H1 (cell line): ENCODE measurements around the gene PSMB5. TPM values are rescaled to one million over a fixed set of nuclear protein-coding genes. Genes with fewer than 3 reads are reported as not detected.

Experiments used
- CTCF ChIA-PET: fragments of 300-600 bp; sonication (Branson Sonifier 250); formaldehyde crosslinking; loops from one replicate; lab custom pipeline; 2021; ENCODE audit not compliant: partially characterized antibody; lab: Charles Lee
- POLR2A ChIA-PET: fragments of 300-600 bp; sonication (Branson Sonifier 250); formaldehyde crosslinking; loops from one replicate; lab custom pipeline; 2021; ENCODE audit warnings: inconsistent platforms; ENCODE audit not compliant: partially characterized antibody; lab: Charles Lee
- DNase-seq, 2 experiments: peaks; one replicate each; pipeline versions ENCODE4 v3.0.0 to v3.0.0-alpha.2; 2010 to 2022; ENCODE audit warnings: low spot score in 2 of 2, low read depth in 1 of 2, mixed read lengths in 1 of 2
- FAIRE-seq: peaks from 2 replicates; lab custom pipeline; 2011; peaks lifted over from hg19 to GRCh38; lab: Jason Lieb, UNC
- H2AFZ ChIP-seq: 2 replicates; pipeline ENCODE4 v1.8.1; 2012; ENCODE audit warnings: low read length, inconsistent platforms
- H2AK5ac ChIP-seq: 2 replicates; pipeline ENCODE4 v1.6.1; 2013; ENCODE audit warnings: low read depth, low read length
- H2BK120ac ChIP-seq: replicated peaks from 2 replicates; pipeline ENCODE3; 2013; ENCODE audit warnings: low read depth, low read length, inconsistent platforms
- H2BK12ac ChIP-seq: 2 replicates; pipeline ENCODE4 v1.6.1; 2013; ENCODE audit warnings: low read depth, low read length
- H2BK15ac ChIP-seq: 2 replicates; pipeline ENCODE4 v1.6.1; 2013; ENCODE audit warnings: low read length
- H2BK20ac ChIP-seq: 2 replicates; pipeline ENCODE4 v1.6.1; 2013; ENCODE audit warnings: low read length
- H2BK5ac ChIP-seq: 2 replicates; pipeline ENCODE4 v1.6.1; 2013; ENCODE audit warnings: low read depth, low read length
- H3K14ac ChIP-seq: 2 replicates; pipeline ENCODE4 v1.6.1; 2013; ENCODE audit warnings: inconsistent platforms; ENCODE audit not compliant: insufficient read length
- H3K18ac ChIP-seq: 2 replicates; pipeline ENCODE4 v1.6.1; 2013; ENCODE audit warnings: low read length; ENCODE audit errors: extremely low read depth
- H3K23ac ChIP-seq: 2 replicates; pipeline ENCODE4 v1.6.1; 2013; ENCODE audit warnings: inconsistent platforms; ENCODE audit not compliant: insufficient read length
- H3K23me2 ChIP-seq: 2 replicates; pipeline ENCODE4 v1.6.1; 2013; ENCODE audit warnings: low read depth, low read length
- H3K27ac ChIP-seq: 2 replicates; pipeline ENCODE4 v1.6.1; 2011; ENCODE audit warnings: low read depth, low read length, inconsistent platforms
- H3K27me3 ChIP-seq, 4 experiments: replicated peaks in 1 of 4; 1 replicate in 1 of 4; 2 replicates in 3 of 4; pipeline versions ENCODE4 v1.6.1 to v1.8.1; 2011 to 2013; ENCODE audit warnings: low read length in 3 of 4, mild to moderate bottlenecking in 3 of 4, inconsistent platforms in 2 of 4, mixed read lengths in 2 of 4, moderate library complexity in 1 of 4; ENCODE audit not compliant: control insufficient read depth in 3 of 4, insufficient read depth in 3 of 4; ENCODE audit errors: extremely low read depth in 1 of 4
- H3K36me3 ChIP-seq, 4 experiments: 2 replicates each; pipeline versions ENCODE4 v1.6.1 to v1.8.1; 2011 to 2013; ENCODE audit warnings: mild to moderate bottlenecking in 4 of 4, low read length in 3 of 4, moderate library complexity in 2 of 4, control low read depth in 1 of 4, inconsistent platforms in 1 of 4; ENCODE audit not compliant: insufficient read depth in 4 of 4, control insufficient read depth in 2 of 4
- H3K4ac ChIP-seq: replicated peaks from 2 replicates; pipeline ENCODE3; 2013; ENCODE audit warnings: low read length, low read depth, mixed read lengths, inconsistent platforms; ENCODE audit not compliant: insufficient read length
- H3K4me1 ChIP-seq, 4 experiments: replicated peaks in 1 of 4; 1 replicate in 1 of 4; 2 replicates in 3 of 4; pipeline versions ENCODE4 v1.6.1 to v1.8.1; 2011 to 2013; ENCODE audit warnings: low read length in 3 of 4, inconsistent platforms in 2 of 4, mixed read lengths in 1 of 4; ENCODE audit not compliant: insufficient read depth in 4 of 4, control insufficient read depth in 3 of 4
- H3K4me2 ChIP-seq, 2 experiments: 2 replicates each; pipeline versions ENCODE4 v1.6.1 to v1.8.1; 2011 to 2013; ENCODE audit warnings: low read depth in 2 of 2, low read length in 2 of 2, control low read depth in 1 of 2, inconsistent platforms in 1 of 2, mild to moderate bottlenecking in 1 of 2; ENCODE audit not compliant: insufficient read depth in 1 of 2
- H3K4me3 ChIP-seq, 4 experiments: fragments of 200-600, 300-600 bp in 1 of 4; sonication (generic), shearing (Covaris generic), sonication (Bioruptor Twin) in 1 of 4; 2 replicates each; pipeline versions ENCODE4 v1.5.1 to v1.8.1; 2011 to 2016; ENCODE audit warnings: low read length in 4 of 4, low read depth in 3 of 4, control low read depth in 2 of 4, inconsistent platforms in 2 of 4, mild to moderate bottlenecking in 2 of 4, mixed read lengths in 1 of 4, moderate library complexity in 1 of 4; ENCODE audit not compliant: insufficient read depth in 2 of 4; ENCODE audit errors: extremely low read depth in 1 of 4
- H3K56ac ChIP-seq: replicated peaks from 2 replicates; pipeline ENCODE3; 2013; ENCODE audit warnings: low read depth, mild to moderate bottlenecking, mixed read lengths, low read length, inconsistent platforms; ENCODE audit not compliant: insufficient read length
- H3K79me1 ChIP-seq: 2 replicates; pipeline ENCODE4 v1.6.1; 2013; ENCODE audit warnings: low read depth, low read length, control low read depth
- H3K79me2 ChIP-seq, 2 experiments: 2 replicates each; pipeline versions ENCODE4 v1.6.1 to v1.8.1; 2012 to 2013; ENCODE audit warnings: low read length in 2 of 2, mild to moderate bottlenecking in 2 of 2, inconsistent platforms in 1 of 2; ENCODE audit not compliant: insufficient read depth in 2 of 2, control insufficient read depth in 1 of 2
- H3K9ac ChIP-seq, 4 experiments: replicated peaks in 1 of 4; 1 replicate in 1 of 4; 2 replicates in 3 of 4; pipeline versions ENCODE4 v1.6.1 to v1.8.1; 2011 to 2013; ENCODE audit warnings: low read depth in 3 of 4, low read length in 3 of 4, control low read depth in 2 of 4, mild to moderate bottlenecking in 2 of 4, moderate library complexity in 2 of 4, inconsistent platforms in 1 of 4; ENCODE audit errors: extremely low read depth in 1 of 4
- H3K9me3 ChIP-seq, 2 experiments: 2 replicates each; pipeline versions ENCODE4 v1.6.1 to v1.8.1; 2012 to 2013; ENCODE audit warnings: mild to moderate bottlenecking in 2 of 2, moderate library complexity in 2 of 2, control low read depth in 1 of 2, inconsistent platforms in 1 of 2, low read depth in 1 of 2, low read length in 1 of 2, mixed read lengths in 1 of 2; ENCODE audit not compliant: insufficient read depth in 2 of 2
- H4K20me1 ChIP-seq, 2 experiments: replicated peaks in 1 of 2; 2 replicates each; pipeline versions ENCODE3 to v1.8.1; 2011 to 2013; ENCODE audit warnings: inconsistent platforms in 2 of 2, low read length in 2 of 2, mild to moderate bottlenecking in 1 of 2; ENCODE audit not compliant: insufficient read depth in 2 of 2, control insufficient read depth in 1 of 2
- H4K5ac ChIP-seq: 2 replicates; pipeline ENCODE4 v1.6.1; 2013; ENCODE audit warnings: low read length, low read depth, mixed read lengths, inconsistent platforms; ENCODE audit not compliant: insufficient read length
- H4K8ac ChIP-seq: 2 replicates; pipeline ENCODE4 v1.8.0; 2013; ENCODE audit warnings: mild to moderate bottlenecking, moderate library complexity, low read length, inconsistent platforms; ENCODE audit not compliant: insufficient read depth; ENCODE audit errors: extremely low read depth
- H4K91ac ChIP-seq: replicated peaks from 2 replicates; pipeline ENCODE3; 2013; ENCODE audit warnings: low read length, mixed read lengths, inconsistent platforms; ENCODE audit not compliant: insufficient read length
- CBX8 ChIP-seq: fragments of 300-800, 300-1000 bp; sonication (generic); IDR thresholded peaks from 2 replicates; pipeline ENCODE4 v1.7.1; 2016; ENCODE audit warnings: low read depth, low read length, borderline replicate concordance
- CEBPB ChIP-seq: IDR thresholded peaks from 2 replicates; pipeline ENCODE4 v1.6.1; 2012; ENCODE audit warnings: low read depth, low read length
- KDM5A ChIP-seq: fragments of 200-600 bp; IDR thresholded peaks from 2 replicates; pipeline ENCODE4 v1.7.1; 2012; ENCODE audit warnings: mild to moderate bottlenecking, low read length, inconsistent platforms, mixed read lengths
- MAFK ChIP-seq: IDR thresholded peaks from 2 replicates; pipeline ENCODE4 v1.6.1; 2012; ENCODE audit warnings: low read depth, mild to moderate bottlenecking, improper control_type of control experiment, low read length
- POLR2A ChIP-seq, 2 experiments: IDR thresholded peaks; 1 replicate in 1 of 2; 2 replicates in 1 of 2; pipeline ENCODE4 v1.6.1; 2011; ENCODE audit warnings: low read depth in 2 of 2, low read length in 2 of 2, mild to moderate bottlenecking in 2 of 2; ENCODE audit errors: control extremely low read depth in 1 of 2
- RAD21 ChIP-seq, 2 experiments: IDR thresholded peaks in 1 of 2; conservative IDR thresholded peaks in 1 of 2; 2 replicates each; pipeline ENCODE4 v1.6.1; 2011; ENCODE audit warnings: low read depth in 2 of 2, low read length in 2 of 2, improper control_type of control experiment in 1 of 2, inconsistent platforms in 1 of 2, mild to moderate bottlenecking in 1 of 2, moderate library complexity in 1 of 2
- RBBP5 ChIP-seq: IDR thresholded peaks from 2 replicates; pipeline ENCODE4 v1.7.1; 2012; ENCODE audit warnings: low read depth, mild to moderate bottlenecking, inconsistent platforms, low read length, moderate library complexity, borderline replicate concordance
- YY1 ChIP-seq: IDR thresholded peaks from 2 replicates; pipeline ENCODE4 v1.6.1; 2011; ENCODE audit warnings: low read depth, mild to moderate bottlenecking, low read length
- WGBS, 2 experiments: shearing (Covaris generic) in 1 of 2; methylation state at CpG; one replicate each; pipeline versions ENCODE4 v1.1.6 to v1.1.7; 2013 to 2015; ENCODE audit warnings: low lambda C conversion rate in 2 of 2, mixed read lengths in 2 of 2, inconsistent platforms in 1 of 2, low coverage in 1 of 2, missing lambda C conversion rate in 1 of 2; ENCODE audit not compliant: insufficient replicate concordance in 2 of 2, insufficient coverage in 1 of 2, insufficient read length in 1 of 2; ENCODE audit errors: extremely low coverage in 1 of 2, missing lambda C conversion rate in 1 of 2; 5-methylcytosine and 5-hydroxymethylcytosine counted together
- polyA plus RNA-seq, 7 experiments: library from polyadenylated mRNA; depleted of rRNA in 3 of 7; stranded (reverse) in 5 of 7; unstranded in 2 of 7; fragments of >200 nt in 5 of 7; fragments of 200-250 nt in 2 of 7; gene quantifications; 1 replicate in 5 of 7; 2 replicates in 1 of 7; 4 replicates in 1 of 7; pipeline versions ENCODE4 v1.2.1 to v1.2.3, GENCODE V29; 2011 to 2013; ENCODE audit warnings: missing spikeins in 2 of 7, mixed read lengths in 2 of 7
- total RNA-seq: library from RNA; stranded (reverse); fragmentation: NEBNext Ultra II Directional; extraction: Animal tissue kit (Norgen Biotek cat#: 25700); gene quantifications from 2 replicates; pipeline ENCODE4 v1.2.1, GENCODE V29; 2021
- TF ChIP-seq, protein P1 (sequence below): IDR thresholded peaks from 2 replicates; pipeline ENCODE4 v1.6.1; 2012; ENCODE audit warnings: low read length, inconsistent platforms

PSMB5 gene
- total and polyA plus RNA-seq, 2 of the 8 experiments (the other 6 are each of a cell fraction or from before 2014, with no cell fraction given): 254 to 510 TPM

DNA sequence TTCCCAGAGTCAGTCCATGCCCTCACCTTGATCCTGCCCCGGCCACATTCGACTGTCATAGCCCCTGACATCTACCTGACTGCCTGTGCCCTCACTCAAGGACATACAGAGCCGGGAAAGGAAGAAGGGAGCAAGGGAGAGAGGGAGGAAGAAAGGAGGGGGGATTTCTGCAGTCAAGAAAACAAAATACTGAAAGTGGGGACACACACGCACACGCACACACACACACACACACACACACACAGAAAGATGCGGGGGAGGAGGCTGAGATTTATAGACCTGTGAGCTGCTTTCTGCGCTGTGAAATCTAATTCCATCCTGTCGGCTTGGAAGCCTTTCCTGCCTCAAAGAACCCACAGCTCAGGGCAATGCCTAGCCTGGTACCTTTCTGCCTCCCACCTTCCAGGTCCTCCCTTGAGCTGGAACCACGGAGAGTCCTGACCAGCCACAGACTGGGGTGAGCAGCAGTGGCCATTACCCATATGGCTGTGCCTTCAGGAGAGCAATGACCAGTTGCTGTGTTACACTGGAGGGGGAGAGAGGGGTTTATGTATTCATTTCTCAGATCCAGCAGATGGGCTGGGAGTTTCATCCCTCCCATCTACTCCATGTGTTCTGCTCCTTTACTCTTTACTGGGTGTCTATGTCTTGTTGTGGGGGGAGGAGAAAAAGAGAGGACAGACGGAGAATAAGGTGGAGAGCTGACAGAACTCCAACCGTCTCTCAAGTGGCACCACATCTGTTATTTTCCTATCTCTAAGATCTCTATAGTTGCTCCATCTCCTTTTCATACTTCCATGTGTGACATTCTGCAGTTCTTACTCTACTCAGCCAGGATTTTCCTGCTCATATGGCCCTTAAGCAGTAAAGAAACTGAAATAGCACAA is 37.7 kb downstream of the PSMB5 start:
- no peak overlapping the region for H2BK12ac ChIP-seq
- H3K14ac ChIP-seq: no peak overlapping the region
- H3K23me2 ChIP-seq: no peaks in the 10 kb centered on the region; the same call in 1 of the 2 replicates
- H3K4me3 ChIP-seq: no peak overlapping the region
- POLR2A ChIA-PET: interaction anchor here (1.0 to 12.2 kb wide), 6 partner anchors 11 to 63 kb away, joined by 3 to 133 read pairs (median 22); partner anchors contain the start of genes AJUBA, CDH24 and PSMB5
- H3K4me2 ChIP-seq: no peak overlapping the region
- no peak overlapping the region for H3K56ac ChIP-seq
- H3K79me2 ChIP-seq: no peaks in the 10 kb centered on the region
- no peak overlapping the region for H3K27ac ChIP-seq
- peaks cover 0 to 5% (median 2%) of the 10 kb centered on the region in 4 experiments; a peak in 2 of 7 replicates for H3K4me1 ChIP-seq
- CTCF ChIA-PET: interaction anchor here (0.6 to 23.0 kb wide), 16 partner anchors 11 to 122 kb away, joined by 3 to 785 read pairs (median 9); partner anchors contain the start of genes AJUBA, CDH24, CEBPE and HAUS4
- H3K18ac ChIP-seq: no peak overlapping the region
- H4K8ac ChIP-seq: no peak overlapping the region
- no peaks in the 10 kb centered on the region for H4K20me1 ChIP-seq
- H2BK15ac ChIP-seq: no peak overlapping the region
- no peak overlapping the region for H3K23ac ChIP-seq
- H2BK120ac ChIP-seq: no peak overlapping the region
- no peak overlapping the region for H3K9ac ChIP-seq
- no peak overlapping the region for H3K4ac ChIP-seq
- H2AFZ ChIP-seq: no peak overlapping the region
- no peaks in the 10 kb centered on the region for H3K36me3 ChIP-seq
- H2BK5ac ChIP-seq: no peak overlapping the region
- DNase-seq (no peak), FAIRE-seq (no peak)
- no peaks in the 10 kb centered on the region for H3K9me3 ChIP-seq
- no peak overlapping the region for H2AK5ac ChIP-seq
- no peak overlapping the region for H2BK20ac ChIP-seq
- H4K5ac ChIP-seq: no peak overlapping the region
- WGBS, 2 experiments: 76% methylated on average over 11 of the region's 11 CpGs; no CpG with 5 or more reads in 1 of the 2 experiments
- H3K27me3 ChIP-seq: no peaks in the 10 kb centered on the region
- H3K79me1 ChIP-seq: no peaks in the 10 kb centered on the region; the same call in 1 of the 2 replicates
- no peak overlapping the region for H4K91ac ChIP-seq
- no peak for TF ChIP-seq CBX8
- TF ChIP-seq RAD21 (IDR thresholded peaks at IDR 0.05 in 1 of 2, conservative IDR thresholded peaks at IDR 0.05 in 1 of 2; ENCODE audit: low read depth in 2 of 2, low read length in 2 of 2): no peak
- TF ChIP-seq, protein P1, sequence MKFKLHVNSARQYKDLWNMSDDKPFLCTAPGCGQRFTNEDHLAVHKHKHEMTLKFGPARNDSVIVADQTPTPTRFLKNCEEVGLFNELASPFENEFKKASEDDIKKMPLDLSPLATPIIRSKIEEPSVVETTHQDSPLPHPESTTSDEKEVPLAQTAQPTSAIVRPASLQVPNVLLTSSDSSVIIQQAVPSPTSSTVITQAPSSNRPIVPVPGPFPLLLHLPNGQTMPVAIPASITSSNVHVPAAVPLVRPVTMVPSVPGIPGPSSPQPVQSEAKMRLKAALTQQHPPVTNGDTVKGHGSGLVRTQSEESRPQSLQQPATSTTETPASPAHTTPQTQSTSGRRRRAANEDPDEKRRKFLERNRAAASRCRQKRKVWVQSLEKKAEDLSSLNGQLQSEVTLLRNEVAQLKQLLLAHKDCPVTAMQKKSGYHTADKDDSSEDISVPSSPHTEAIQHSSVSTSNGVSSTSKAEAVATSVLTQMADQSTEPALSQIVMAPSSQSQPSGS: no peak
- no peak for TF ChIP-seq YY1
- no peak for TF ChIP-seq CEBPB
- TF ChIP-seq MAFK: no peak
- no peak for TF ChIP-seq RBBP5
- no peak for TF ChIP-seq KDM5A
- no peak for TF ChIP-seq POLR2A (IDR thresholded peaks at IDR 0.05; ENCODE audit: control extremely low read depth in 1 of 2, low read depth in 2 of 2, low read length in 2 of 2)
